ENCODE data around the gene RPS21.

RPS21 gene

DNA sequence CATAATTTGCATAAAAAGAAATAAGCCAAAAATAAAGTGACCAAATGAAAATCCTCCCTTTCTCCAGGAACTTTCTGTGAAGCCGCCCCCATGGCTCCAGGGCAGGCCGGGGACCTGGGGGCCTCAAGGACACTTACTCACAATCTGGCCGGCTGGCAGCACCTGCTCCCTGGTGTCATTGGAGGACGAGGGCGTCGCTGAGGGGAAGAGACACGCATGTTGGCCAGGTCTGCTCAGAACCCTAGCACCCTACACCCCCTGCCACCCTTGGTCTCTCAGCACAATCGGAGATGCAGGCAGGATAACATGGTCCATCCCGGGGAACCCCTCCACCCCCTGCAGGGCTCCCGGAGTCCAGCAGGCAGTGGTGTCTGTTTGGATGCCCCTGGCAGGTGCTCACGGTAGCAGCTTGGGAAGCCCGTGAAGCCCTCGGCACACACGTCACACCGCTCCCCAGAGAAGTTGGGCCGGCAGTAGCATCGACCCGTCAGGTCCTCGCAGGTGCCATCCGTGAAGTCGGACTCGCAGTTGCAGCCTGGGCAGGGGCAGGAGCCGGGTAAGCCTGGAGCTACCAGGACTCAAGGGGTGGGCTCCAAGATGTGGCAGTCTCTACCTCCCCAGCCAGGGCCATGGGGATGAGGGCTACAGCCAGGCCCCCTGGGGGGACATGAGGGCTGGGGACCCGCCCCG lies 41.1 kb upstream of the RPS21 start:
- H3K27ac ChIP-seq = no peak overlapping the region

DNA sequence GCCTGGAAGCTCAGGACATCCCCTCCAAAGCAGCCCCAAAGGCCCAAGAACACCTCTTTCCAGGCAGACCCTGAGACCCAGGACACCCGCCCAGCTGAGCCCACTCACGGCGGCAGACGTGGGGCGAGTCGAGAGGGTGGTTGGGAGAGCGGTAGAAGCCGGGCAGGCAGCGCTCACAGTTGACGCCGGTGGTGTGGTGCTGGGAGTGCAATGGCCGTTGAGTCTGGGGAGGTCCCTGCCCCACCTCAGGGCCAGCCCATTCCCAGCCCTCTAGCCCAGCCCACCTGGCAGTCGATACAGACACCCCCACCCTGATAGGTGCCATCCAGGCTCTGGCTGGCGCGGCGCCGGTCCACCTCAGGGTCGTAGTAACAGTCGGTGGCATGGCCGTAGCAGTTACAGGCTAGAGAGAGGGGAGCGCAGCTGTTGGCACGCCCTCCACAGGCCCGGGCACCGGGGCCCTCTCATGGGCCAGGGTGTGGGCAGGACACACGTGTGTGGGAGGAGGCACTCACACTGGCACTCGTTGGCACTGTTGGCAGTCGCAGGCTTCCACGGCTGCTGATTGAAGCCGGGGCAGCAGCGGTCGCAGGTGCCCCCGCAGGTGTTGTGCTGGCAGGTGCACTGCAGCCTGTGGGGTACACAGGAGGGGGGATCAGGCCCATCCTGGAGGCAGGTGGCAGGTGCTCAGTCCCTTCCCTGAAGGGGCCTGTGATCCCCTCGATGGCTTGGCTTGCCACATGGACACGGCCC lies 40.3 kb upstream of the RPS21 start:
- TF ChIP-seq, protein P1, sequence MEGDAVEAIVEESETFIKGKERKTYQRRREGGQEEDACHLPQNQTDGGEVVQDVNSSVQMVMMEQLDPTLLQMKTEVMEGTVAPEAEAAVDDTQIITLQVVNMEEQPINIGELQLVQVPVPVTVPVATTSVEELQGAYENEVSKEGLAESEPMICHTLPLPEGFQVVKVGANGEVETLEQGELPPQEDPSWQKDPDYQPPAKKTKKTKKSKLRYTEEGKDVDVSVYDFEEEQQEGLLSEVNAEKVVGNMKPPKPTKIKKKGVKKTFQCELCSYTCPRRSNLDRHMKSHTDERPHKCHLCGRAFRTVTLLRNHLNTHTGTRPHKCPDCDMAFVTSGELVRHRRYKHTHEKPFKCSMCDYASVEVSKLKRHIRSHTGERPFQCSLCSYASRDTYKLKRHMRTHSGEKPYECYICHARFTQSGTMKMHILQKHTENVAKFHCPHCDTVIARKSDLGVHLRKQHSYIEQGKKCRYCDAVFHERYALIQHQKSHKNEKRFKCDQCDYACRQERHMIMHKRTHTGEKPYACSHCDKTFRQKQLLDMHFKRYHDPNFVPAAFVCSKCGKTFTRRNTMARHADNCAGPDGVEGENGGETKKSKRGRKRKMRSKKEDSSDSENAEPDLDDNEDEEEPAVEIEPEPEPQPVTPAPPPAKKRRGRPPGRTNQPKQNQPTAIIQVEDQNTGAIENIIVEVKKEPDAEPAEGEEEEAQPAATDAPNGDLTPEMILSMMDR (conservative IDR thresholded peaks at IDR 0.05) = no peak
- no peak overlapping the region for H3K27ac ChIP-seq

More for the DNA sequence above, 41.1 kb upstream of the RPS21 start:
- TF ChIP-seq, protein P1 (conservative IDR thresholded peaks at IDR 0.05) = no peak

DNA sequence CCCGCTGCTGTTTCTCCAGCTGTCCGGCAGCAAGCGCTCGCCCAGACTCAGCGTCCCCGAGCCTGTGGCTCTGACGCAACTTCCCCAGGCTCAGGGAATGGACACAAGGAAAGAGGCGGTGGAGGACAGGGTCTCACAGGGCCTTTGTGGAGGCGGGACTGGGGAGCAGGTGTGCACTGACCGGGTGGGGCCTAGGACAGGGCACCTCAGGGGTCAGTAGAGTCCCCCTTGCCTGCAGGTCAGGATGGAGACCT lies 39.8 kb upstream of the RPS21 start:
- no peak overlapping the region for H3K27ac ChIP-seq
- TF ChIP-seq, protein P1 (conservative IDR thresholded peaks at IDR 0.05) = no peak

DNA sequence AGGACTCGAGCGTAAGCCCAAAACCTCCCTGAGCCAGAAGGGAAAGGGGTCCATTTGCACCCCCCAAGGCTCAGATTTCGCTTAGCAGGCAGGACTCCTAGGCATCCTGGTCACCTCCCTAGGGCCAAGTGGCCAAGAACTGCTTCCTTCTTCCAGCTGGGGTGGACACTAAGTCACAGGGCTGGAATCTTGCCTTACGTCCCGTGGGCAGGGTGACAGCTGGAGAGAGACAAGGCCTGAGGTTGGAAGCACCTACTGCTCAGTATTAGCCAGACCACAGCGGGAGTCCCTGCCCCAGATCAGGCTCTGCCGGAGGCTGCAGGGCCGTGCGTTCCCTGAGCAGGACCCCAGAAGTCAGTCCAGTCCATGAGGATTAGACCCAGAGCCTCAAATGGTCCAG lies 39.5 kb upstream of the RPS21 start:
- TF ChIP-seq, protein P1 (conservative IDR thresholded peaks at IDR 0.05) = no peak
- H3K27ac ChIP-seq = no peak overlapping the region

DNA sequence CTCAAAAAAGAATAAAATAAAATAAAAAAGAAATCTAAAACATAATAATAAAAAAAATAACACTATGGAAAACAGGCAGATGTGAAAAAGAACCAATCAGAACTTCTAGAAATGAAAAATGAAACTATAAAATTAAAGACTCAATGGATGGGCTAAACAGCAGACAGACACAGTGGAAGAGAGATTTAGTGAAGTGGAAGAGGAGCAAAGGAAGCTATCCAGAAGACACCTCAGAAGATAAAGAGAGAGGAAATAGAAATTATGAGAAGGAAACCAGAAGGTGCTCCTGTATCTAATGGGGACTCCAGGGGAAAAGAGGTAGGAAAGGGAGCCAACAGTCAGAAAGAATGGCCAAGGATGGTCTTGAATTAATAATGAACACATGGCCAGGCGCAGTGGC lies 38.3 kb upstream of the RPS21 start:
- H3K27ac ChIP-seq = no peak overlapping the region
- TF ChIP-seq, protein P1 (conservative IDR thresholded peaks at IDR 0.05) = no peak

DNA sequence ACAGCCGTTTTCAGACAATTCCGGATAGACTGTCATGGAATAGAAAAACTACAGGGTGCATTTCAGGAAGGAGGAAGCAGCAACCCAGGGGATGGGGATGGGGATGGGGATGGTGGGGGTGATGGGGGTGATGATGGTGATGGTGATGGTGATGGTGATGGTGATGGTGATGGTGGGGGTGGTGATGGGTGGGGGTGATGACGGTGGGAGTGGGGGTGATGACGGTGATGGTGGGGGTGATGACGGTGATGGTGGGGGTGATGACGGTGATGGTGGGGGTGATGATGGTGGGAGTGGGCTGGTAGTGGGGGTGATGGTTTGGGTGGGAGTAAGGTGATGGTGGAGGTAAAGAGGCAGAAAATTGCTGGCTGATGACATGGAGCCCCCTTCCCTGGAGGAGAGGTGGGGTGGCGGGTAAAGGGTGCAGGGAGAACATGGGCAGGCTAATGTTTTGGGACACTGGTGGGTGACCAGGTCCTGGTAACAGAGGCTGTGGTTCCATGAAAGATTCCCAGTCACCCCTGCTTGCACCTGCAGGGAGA lies 37.3 kb upstream of the RPS21 start:
- TF ChIP-seq, protein P1 (conservative IDR thresholded peaks at IDR 0.05) = no peak
- no peak overlapping the region for H3K27ac ChIP-seq

DNA sequence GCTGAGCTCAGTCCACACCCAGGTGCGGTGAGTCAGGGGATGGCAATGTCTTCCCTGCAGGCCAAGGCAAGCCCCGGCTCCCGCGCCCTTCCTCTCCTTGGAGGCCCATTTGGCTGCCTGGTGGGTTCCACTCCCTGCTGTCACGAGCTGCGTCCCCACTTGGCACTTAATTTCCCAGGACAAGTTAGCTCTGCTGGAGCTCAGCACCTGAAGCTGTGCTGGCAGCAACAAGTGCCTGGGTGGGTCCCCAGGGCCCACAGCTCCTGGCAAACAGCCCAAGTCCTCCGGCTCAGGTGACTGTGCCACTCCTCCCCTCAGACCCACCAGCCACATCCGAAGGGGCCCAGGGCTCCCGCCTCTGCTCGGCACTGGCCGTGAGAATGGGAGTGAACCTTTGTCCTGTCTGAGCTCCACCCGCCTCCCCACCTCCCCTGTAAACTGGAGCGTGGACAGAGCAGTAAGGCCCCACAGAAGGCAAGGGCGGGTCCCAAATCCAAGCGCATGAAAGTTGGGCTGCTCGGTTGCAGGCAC lies 36.7 kb upstream of the RPS21 start:
- TF ChIP-seq, protein P1 (conservative IDR thresholded peaks at IDR 0.05) = no peak
- no peak overlapping the region for H3K27ac ChIP-seq
